ENCODE measurements around the gene TUFT1. TPM values are rescaled to one million over a fixed set of nuclear protein-coding genes. Genes with fewer than 3 reads are reported as not detected.

The TUFT1 gene
- total and polyA plus RNA-seq, 9 of the 15 experiments (the other 6 are each of a cell fraction or from before 2014, with no cell fraction given) = 0.54 to 2.0 (median 1.7) TPM

- TF ChIP-seq MXD1 (CRISPR knock-in tag; IDR thresholded peaks at IDR 0.05; ENCODE audit: borderline replicate concordance, poor library complexity, severe bottlenecking) = no peak
- TF ChIP-seq CBFA2T3 (IDR thresholded peaks at IDR 0.05) = peak; percentile 45
- no peak for TF ChIP-seq RAD51 (IDR thresholded peaks at IDR 0.05; ENCODE audit: borderline replicate concordance, low read depth)
- peak; percentile 64 for TF ChIP-seq EP400 (IDR thresholded peaks at IDR 0.05)
- no peak for TF ChIP-seq HIVEP1 (CRISPR knock-in tag; IDR thresholded peaks at IDR 0.05)
- TF ChIP-seq HNRNPK (IDR thresholded peaks at IDR 0.05; ENCODE audit: low read depth, low read length, poor library complexity, severe bottlenecking) = no peak
- TF ChIP-seq HCFC1 (IDR thresholded peaks at IDR 0.05; ENCODE audit: low read depth, low read length) = no peak
- no peak for TF ChIP-seq NBN (IDR thresholded peaks at IDR 0.05; ENCODE audit: low read depth)
- TF ChIP-seq ZNF318 (IDR thresholded peaks at IDR 0.05; ENCODE audit: borderline replicate concordance in 1 of 2, low read depth in 1 of 2) = no peak
- TF ChIP-seq ETS2 (tag; IDR thresholded peaks at IDR 0.05; ENCODE audit: borderline replicate concordance, poor library complexity, severe bottlenecking) = no peak
- TF ChIP-seq E2F6 (IDR thresholded peaks at IDR 0.05; ENCODE audit: borderline replicate concordance in 1 of 2, extremely low read depth in 1 of 2, insufficient read depth in 1 of 2, insufficient read length in 1 of 2, low read depth in 1 of 2, low read length in 1 of 2, poor library complexity in 1 of 2, severe bottlenecking in 1 of 2) = peak in 1 of 2 experiments; percentile 39
- TF ChIP-seq PTTG1 (tag; IDR thresholded peaks at IDR 0.05; ENCODE audit: low read depth) = no peak
- no peak for TF ChIP-seq PML (IDR thresholded peaks at IDR 0.05; ENCODE audit: low read length)
- TF ChIP-seq MCM5 (IDR thresholded peaks at IDR 0.05; ENCODE audit: low read depth) = no peak
- no peak for TF ChIP-seq ZNF263 (CRISPR knock-in tag; IDR thresholded peaks at IDR 0.05; ENCODE audit: borderline replicate concordance)
- no peak for TF ChIP-seq ATF1 (CRISPR knock-in tag; IDR thresholded peaks at IDR 0.05)
- no peak; the same call in 1 of the 2 replicates for TF ChIP-seq ATF1 (tag; IDR thresholded peaks at IDR 0.05)
- TF ChIP-seq ZNF785 (CRISPR knock-in tag; IDR thresholded peaks at IDR 0.05) = no peak
These were observed 638 bp upstream of the TUFT1 start (continued) for GRCh38 chr1:151539321-151540020.

Data from K562 (cell line).